HEK293T (cell line): Measurements from ENCODE around the gene TTC22.

ENCODE experiments used
- CTCF ChIA-PET: fragments of 350-600 bp; formaldehyde crosslinking; extraction: SDS; loops from one replicate; lab custom pipeline; 2021; ENCODE audit warnings: antibody characterized with exemption, inconsistent platforms; lab: Yijun Ruan, JAX
- POLR2A ChIA-PET: fragments of 350-600 bp; formaldehyde crosslinking; extraction: SDS; loops from one replicate; lab custom pipeline; 2020; ENCODE audit warnings: antibody characterized with exemption, inconsistent platforms; lab: Yijun Ruan, JAX
- DNase-seq: peaks from one replicate; pipeline ENCODE4 v3.0.0; 2012; ENCODE audit warnings: mixed read lengths; ENCODE audit errors: extremely low spot score
- ARNT ChIP-seq: fragments of 450-650 bp; IDR thresholded peaks from 2 replicates; pipeline ENCODE4 v1.6.1; 2017; ENCODE audit warnings: mild to moderate bottlenecking
- BHLHE40 ChIP-seq: fragments of 450-650 bp; IDR thresholded peaks from 2 replicates; pipeline ENCODE4 v1.6.1; 2016; ENCODE audit warnings: mild to moderate bottlenecking, moderate library complexity, borderline replicate concordance
- CTBP1 ChIP-seq: fragments of 450-650 bp; IDR thresholded peaks from 2 replicates; pipeline ENCODE4 v1.6.1; 2016; ENCODE audit warnings: borderline replicate concordance
- ELF4 ChIP-seq: fragments of 450-650 bp; IDR thresholded peaks from 2 replicates; pipeline ENCODE4 v1.6.1; 2017; ENCODE audit warnings: antibody characterized with exemption
- FOXA1 ChIP-seq: fragments of 450-650 bp; IDR thresholded peaks from 2 replicates; pipeline ENCODE4 v1.6.1; 2016; ENCODE audit warnings: mild to moderate bottlenecking
- FOXK2 ChIP-seq: fragments of 450-650 bp; IDR thresholded peaks from 2 replicates; pipeline ENCODE4 v1.6.1; 2016; ENCODE audit warnings: mild to moderate bottlenecking
- FOXM1 ChIP-seq: fragments of 450-650 bp; IDR thresholded peaks from 2 replicates; pipeline ENCODE4 v1.6.1; 2017; ENCODE audit warnings: mild to moderate bottlenecking, borderline replicate concordance
- HDGF ChIP-seq: fragments of 450-650 bp; IDR thresholded peaks from 2 replicates; pipeline ENCODE4 v1.6.1; 2017; ENCODE audit warnings: antibody characterized with exemption, borderline replicate concordance
- L3MBTL2 ChIP-seq: fragments of 450-650 bp; conservative IDR thresholded peaks from 2 replicates; pipeline ENCODE4 v1.6.1; 2016; ENCODE audit warnings: mild to moderate bottlenecking
- LEF1 ChIP-seq: fragments of 450-650 bp; IDR thresholded peaks from 2 replicates; pipeline ENCODE4 v1.6.1; 2017; ENCODE audit warnings: mild to moderate bottlenecking, borderline replicate concordance
- NFRKB ChIP-seq: fragments of 450-650 bp; IDR thresholded peaks from 2 replicates; pipeline ENCODE4 v1.6.1; 2016; ENCODE audit warnings: mild to moderate bottlenecking, moderate library complexity
- PKNOX1 ChIP-seq: fragments of 450-650 bp; IDR thresholded peaks from 2 replicates; pipeline ENCODE4 v1.6.1; 2016
- SP1 ChIP-seq: fragments of 450-650 bp; IDR thresholded peaks from 2 replicates; pipeline ENCODE4 v1.6.1; 2017
- SUZ12 ChIP-seq: fragments of 450-650 bp; IDR thresholded peaks from 2 replicates; pipeline ENCODE4 v1.6.1; 2016; ENCODE audit warnings: mild to moderate bottlenecking
- TARDBP ChIP-seq: fragments of 450-650 bp; IDR thresholded peaks from 2 replicates; pipeline ENCODE4 v1.6.1; 2016
- ZNF384 ChIP-seq: fragments of 450-650 bp; IDR thresholded peaks from 2 replicates; pipeline ENCODE4 v1.6.1; 2016

Gene TTC22

DNA sequence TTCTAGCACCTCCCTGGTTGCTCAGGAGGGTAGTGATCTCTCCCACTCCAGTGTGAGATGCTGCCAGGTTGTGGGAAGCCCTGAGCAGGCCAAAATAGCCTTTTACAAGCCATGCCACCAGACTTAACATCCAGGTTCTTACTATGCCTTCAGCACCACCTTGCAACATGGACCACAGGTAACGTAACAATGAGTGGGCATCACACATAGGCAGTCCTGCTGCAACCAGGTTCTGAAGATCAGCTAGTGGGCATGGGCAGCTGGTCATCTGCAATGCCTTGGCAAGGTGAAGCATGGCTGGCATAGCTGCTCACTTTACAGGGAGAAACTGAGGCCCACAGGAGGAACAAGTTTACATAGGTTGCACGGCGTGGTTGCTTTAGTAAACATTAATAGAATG is 45.2 kb upstream of the TTC22 start:
- TF ChIP-seq FOXK2 = no peak
- TF ChIP-seq SUZ12 = no peak
- TF ChIP-seq FOXA1 = no peak
- no peak for TF ChIP-seq SP1
- TF ChIP-seq HDGF = no peak
- no peak for TF ChIP-seq ARNT
- no peak for TF ChIP-seq CTBP1
- no peak for TF ChIP-seq LEF1
- DNase-seq = no peak
- CTCF ChIA-PET = interaction anchor here (0.6 kb wide), 1 partner anchor 43 kb away, joined by 3 read pairs; no protein-coding TSS in a partner anchor
- POLR2A ChIA-PET = no interaction called here

- DNase-seq = no peak
- ChIA-PET CTCF (no interaction called here), POLR2A (no interaction called here)
- TF ChIP-seq ZNF384 (no peak), ARNT (no peak)
Observed at GRCh38 chr1:54845772-54846171, 44.6 kb upstream of the TTC22 start.

- ChIA-PET POLR2A (no interaction called here), CTCF (no interaction called here)
- TF ChIP-seq NFRKB = no peak
- TF ChIP-seq ARNT = no peak
- TF ChIP-seq CTBP1 = no peak
- no peak for TF ChIP-seq HDGF
- no peak for TF ChIP-seq BHLHE40
Observed at GRCh38 chr1:54844564-54844963, 43.4 kb upstream of the TTC22 start.

GRCh38 chr1:54843449-54843848 is 42.3 kb upstream of the TTC22 start:
- DNase-seq = no peak
- ChIA-PET POLR2A (no interaction called here), CTCF (no interaction called here)
- TF ChIP-seq HDGF = no peak
- TF ChIP-seq ZNF384 = no peak
- no peak for TF ChIP-seq TARDBP
- TF ChIP-seq SP1 = no peak
- TF ChIP-seq FOXK2 = no peak
- no peak for TF ChIP-seq FOXM1
- no peak for TF ChIP-seq LEF1

More at GRCh38 chr1:54844564-54844963, 43.4 kb upstream of the TTC22 start:
- no peak for DNase-seq

DNA sequence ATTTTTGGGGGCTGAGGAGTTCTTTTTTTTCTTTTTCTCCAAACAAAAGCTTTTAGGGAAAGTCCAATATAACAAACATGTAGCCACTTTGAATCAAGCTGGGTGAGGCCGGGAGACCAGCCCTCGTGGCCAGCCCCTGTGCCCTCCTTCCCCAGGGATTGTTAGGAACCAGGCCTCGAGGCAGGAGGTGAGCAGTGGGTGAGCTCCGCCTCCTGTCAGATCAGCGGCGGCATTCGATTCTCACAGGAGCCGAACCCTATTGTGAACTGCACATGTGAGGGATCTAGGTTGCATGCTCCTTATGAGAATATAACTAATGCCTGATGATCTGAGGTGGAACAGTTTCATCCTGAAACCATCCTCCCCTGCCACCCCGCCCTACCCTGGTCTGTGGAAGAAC is 41.8 kb upstream of the TTC22 start:
- POLR2A ChIA-PET = no interaction called here
- no peak for DNase-seq
- CTCF ChIA-PET = no interaction called here
- TF ChIP-seq L3MBTL2 (no peak), TARDBP (no peak), NFRKB (no peak), CTBP1 (no peak)

DNA sequence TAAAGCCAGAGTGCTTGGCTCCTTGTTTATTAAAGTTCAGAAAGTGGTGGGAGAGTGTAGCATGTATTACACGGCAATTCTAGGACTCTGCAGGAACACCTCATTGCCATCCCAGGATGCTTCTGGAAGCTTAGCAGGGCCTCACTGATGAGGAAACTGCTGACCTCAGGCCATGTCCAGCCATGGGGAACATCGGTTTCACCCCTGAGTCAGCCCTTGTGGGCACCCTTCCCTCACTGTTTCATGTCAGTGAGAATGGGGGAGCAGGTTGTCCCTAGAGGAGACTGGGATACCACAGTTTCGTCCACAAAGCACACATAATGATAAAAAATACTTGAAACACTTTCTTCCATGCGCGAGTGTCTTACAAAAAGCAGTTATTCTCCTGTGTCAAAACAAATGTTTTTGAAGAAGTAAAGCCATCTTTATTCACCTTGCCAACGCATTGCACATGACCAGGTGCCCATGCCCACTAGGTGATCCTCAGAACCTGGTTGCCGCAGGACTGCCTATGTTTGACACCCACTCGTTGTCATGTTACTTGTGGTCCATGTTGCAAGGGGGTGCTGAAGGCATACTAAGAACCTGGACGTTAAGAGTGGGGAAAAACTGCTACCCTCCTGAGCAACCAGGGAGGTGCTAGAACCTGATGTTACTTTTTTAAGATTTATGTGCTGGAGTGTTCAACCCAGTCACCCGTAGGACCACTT is 41.2 kb upstream of the TTC22 start:
- no peak for DNase-seq
- ChIA-PET POLR2A (no interaction called here), CTCF (no interaction called here)
- no peak for TF ChIP-seq FOXA1
- no peak for TF ChIP-seq FOXK2
- no peak for TF ChIP-seq ZNF384
- no peak for TF ChIP-seq SUZ12
- no peak for TF ChIP-seq CTBP1
- TF ChIP-seq PKNOX1 = no peak
- TF ChIP-seq BHLHE40 = no peak
- no peak for TF ChIP-seq HDGF
- no peak for TF ChIP-seq L3MBTL2
- no peak for TF ChIP-seq NFRKB
- no peak for TF ChIP-seq ARNT
- no peak for TF ChIP-seq ELF4

DNA sequence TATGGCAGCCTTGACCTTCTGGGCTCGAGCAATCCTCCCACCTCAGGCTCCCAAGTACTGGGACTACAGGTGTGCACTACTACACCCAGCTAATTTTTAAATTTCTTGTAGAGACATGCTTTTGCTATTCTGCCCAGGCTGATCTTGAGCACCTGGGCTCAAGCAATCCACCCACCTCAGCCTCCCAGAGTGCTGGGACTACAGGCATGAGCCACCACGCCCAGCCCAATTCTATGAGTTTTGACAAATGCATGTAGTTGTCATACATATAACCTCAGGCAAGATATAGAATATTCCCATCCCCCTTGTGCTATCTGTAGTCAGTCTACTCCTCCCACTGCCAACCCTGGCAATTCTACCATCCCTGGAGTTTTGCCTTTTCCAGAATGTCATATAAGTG is 38.7 kb upstream of the TTC22 start:
- ChIA-PET POLR2A (no interaction called here), CTCF (no interaction called here)
- DNase-seq = no peak
- TF ChIP-seq NFRKB (no peak), TARDBP (no peak), L3MBTL2 (no peak), LEF1 (no peak), SUZ12 (no peak), BHLHE40 (no peak), FOXK2 (no peak), ARNT (no peak), PKNOX1 (no peak), ELF4 (no peak), CTBP1 (no peak)
